NCI-H1092 treated with DMSO at 0.1 percent for 48 hours (cell line): Measurements from ENCODE around the gene EXOC8.

Experiments
- DNase-seq: peaks from one replicate; lab custom pipeline; 2025; lab: John Stamatoyannopoulos, UW

The EXOC8 gene

DNA sequence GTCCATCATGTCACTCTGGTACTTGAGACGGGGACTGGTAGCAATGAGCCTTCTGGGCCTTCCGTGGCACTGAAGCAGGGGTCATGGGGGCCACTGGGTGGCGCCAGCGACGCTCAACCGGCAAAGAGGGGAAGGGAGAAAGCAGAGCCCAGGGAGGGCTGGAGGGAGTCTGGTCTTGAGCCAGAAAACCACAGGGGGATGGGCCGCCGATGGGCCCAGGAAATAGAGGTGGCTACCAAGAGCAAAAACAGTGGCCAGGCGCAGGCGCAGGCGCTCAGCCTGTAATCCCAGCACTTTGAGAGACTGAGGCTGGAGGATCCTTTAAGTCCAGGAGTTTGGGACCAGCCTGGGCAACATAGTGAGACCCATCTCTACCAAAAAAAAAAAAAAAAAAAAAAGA lies 21.8 kb downstream of the EXOC8 start:
- DNase-seq: peak; percentile 37

DNA sequence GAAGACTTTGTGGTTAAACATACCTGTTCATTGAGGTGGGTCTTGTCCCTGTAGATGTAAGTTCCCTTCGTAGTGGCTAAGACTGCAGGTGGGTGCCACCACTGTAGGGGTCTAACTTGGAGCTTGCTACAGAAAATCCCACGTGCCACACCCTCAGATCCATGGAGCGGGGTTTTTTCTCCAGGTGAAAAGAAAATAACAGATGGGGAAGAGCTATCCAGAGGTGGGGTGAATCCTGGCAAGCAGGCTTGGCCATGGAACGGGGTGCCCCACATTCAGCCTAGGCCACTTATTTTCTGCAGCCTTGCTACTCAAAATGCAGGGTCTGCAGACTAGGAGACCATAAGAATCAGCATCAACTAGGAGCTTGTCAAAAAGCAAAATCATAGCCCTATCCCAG lies 24.0 kb downstream of the EXOC8 start:
- DNase-seq: no peak

DNA sequence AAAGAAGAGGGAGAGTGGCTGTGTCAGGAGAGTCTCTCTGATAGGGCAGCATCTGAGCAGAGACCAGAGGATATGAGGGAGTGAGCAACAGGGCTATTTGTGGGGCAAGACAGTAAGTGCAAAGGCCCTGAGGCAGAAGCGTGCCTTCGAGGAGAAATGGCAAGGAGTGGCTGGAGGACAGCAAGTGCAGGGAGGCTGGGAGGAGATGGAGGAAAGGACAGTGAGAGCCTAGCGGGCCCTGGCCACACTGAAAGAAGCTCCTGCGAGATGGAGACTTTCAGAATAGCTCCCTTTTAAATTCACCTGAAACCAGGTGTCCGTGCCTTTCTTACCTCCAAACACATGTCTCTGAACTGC lies 25.2 kb downstream of the EXOC8 start:
- no peak for DNase-seq

DNA sequence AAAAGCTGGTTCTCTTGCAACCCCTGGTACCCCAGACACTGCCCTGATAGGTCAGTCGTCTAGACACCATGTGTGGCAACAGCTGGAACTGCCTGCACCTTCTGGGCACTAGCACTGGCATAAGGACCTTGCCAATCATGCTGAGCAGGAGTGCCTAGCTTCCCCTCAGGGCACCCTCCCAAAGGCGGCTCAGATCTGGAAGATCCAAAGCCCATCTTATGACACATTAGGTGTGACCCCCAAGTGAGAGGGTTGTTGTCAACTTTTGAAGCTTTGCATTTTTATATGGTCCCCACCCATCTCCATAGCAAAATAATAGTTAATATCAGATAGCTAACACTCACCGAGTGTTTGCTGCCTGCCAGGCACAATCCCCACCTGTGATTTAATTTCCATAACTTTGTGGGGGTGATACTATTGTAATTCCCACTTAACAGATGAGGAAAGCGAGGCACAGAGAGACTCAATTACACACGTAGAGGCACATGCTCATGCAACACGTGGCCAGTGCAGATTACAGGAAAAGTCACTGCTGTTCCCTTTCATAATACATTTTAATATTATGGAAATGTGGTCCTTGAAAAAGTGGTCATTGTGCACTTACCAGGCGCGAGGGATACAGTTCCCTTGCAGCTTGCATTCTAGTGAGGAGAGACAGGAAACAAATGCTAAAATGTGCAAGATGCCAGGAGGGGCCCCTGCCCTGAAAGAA lies 25.8 kb downstream of the EXOC8 start:
- DNase-seq: no peak

DNA sequence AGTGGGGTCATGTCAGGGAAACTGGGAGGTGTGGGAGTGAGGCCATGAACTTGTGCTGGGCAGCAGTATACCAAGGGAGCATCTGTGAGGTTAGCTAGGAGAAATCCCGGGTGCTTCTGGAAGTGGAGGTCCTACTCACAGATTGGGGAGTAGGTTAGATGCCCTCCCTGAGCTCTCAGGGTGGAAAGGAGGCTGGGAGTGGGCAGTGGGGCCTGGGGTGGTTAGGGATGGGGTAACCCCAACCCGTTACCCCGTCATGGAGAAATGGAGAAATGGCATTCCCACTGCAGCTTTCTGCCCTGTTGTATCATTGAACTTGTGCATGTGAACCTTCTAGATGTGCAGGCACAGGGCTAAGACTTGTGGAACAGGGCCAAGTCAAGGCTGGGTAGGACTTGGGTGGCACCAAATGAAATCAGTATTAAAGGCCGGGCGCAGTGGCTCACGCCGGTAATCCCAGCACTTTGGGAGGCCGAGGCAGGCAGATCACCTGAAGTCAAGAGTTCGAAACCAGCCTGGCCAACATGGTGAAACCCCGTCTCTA lies 27.2 kb downstream of the EXOC8 start:
- DNase-seq: no peak

DNA sequence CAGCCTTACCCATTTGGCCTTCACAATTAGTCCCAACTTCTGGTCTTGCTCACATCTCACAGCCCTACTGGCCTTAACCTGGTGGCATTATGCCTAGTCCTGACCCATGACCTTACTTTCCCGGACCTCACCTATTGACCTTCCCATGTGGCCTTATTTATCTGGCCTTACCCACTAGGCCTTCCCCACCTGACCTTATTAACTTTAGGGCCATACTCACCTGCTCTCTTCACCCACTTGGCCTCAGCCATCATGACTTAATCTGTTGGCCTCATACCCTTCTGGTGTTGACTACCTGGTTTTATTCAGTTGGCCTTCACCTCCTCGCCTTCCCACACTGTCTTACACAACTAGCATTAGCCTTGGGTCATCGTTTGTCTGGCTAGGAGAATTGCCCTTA lies 35.7 kb downstream of the EXOC8 start:
- no peak for DNase-seq

DNA sequence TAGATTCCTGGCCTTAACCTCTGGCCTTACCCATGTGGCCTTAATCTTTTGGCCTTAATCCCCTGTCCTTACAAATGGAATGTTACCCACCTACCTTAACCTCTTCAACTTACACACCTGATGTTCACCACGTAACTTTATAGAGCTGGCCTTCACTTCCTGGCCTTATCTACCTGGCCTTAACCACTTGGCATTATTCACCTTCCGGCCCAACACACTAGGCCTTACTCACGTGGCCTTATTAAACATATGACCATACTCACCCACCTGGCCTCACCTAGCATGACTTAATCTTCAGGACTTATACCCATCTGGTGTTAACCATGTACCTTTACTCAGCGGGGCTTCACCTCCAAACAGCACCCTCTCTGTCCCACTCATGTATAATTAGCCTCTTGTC lies 41.7 kb downstream of the EXOC8 start:
- DNase-seq: no peak

DNA sequence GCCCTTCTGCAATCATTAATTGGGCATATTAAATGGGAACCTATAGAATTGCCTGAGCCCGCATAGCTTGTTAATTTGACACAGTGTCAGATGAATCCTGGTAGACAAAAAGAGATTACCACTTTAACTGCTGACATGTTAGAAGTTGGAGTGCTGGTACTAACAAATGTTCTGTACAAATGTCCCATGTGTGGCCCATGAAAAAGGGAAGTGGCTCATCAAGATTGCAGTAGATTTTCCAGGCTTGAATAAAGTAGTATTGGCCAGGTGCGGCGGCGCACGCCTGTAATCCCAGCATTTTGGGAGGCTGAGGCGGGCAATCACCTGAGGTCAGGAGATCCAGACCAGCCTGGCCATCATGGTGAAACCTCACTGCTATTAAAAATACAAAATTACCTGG lies 51.0 kb downstream of the EXOC8 start:
- DNase-seq: no peak

DNA sequence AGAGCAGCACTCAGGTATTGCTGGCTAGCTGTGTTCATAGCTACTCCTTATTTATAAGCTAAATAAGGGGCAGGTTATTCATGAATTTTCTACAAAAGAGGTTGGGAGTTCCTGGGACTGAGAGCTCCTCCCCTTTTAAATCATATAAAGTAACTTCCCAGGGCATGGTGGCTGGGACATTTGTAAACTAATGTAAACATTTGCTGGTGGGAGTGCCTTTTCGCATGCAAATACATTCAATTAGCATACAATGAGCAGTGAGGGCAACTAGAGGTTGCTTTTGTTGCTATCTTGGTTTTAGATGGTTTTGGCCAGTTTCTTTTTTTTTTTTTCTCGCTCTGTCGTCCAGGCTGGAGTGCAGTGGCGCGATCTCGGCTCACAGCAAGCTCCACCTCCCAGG lies 53.2 kb downstream of the EXOC8 start:
- no peak for DNase-seq
